HG03520 (cell line): ENCODE measurements around the gene VDAC1.
"Not testable (repeated sequence)": the region's sequence is repeated elsewhere in the genome, so short reads cannot be mapped to it uniquely, and the experiment has no call there.

ENCODE experiments used
- ATAC-seq: cut with Tn5 transposase; IDR thresholded peaks from one replicate; pipeline ENCODE4 v1.9.1; 2021; ENCODE audit warnings: mild to moderate bottlenecking, moderate library complexity; ENCODE audit not compliant: unreplicated experiment

VDAC1 gene, protein sequence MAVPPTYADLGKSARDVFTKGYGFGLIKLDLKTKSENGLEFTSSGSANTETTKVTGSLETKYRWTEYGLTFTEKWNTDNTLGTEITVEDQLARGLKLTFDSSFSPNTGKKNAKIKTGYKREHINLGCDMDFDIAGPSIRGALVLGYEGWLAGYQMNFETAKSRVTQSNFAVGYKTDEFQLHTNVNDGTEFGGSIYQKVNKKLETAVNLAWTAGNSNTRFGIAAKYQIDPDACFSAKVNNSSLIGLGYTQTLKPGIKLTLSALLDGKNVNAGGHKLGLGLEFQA

GRCh38 chr5:134004626-134005416, at the start of gene VDAC1:
VDAC1 (minus strand) TSS chr5:134004975; CDS start chr5:133993012, 11,963 bp downstream.
- ATAC-seq: peak; percentile 67

DNA sequence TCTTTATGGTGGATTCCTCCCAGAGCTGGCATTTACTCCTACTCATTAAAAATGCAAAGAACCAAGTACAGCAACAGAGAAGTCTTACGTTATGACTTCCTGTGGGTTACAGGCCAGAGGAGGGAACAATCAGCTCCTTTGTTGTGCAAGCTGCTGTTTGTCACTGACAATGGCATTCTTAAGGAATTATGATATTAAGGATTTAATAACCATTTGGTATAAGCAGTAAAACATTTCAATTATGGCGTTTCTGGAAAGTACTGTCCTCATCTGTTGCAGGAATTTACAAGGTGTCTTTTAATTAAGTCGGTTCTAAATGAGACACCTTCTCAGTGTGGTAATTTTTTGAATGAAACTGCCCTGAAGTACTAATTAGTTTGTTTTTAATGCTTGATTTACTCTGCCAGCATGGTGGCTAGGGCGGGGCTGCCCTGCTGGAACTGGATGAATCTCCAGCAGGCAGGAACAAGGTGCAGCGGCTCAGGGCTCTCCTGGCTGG, 49.1 kb upstream of the VDAC1 start:
- no peak for ATAC-seq

DNA sequence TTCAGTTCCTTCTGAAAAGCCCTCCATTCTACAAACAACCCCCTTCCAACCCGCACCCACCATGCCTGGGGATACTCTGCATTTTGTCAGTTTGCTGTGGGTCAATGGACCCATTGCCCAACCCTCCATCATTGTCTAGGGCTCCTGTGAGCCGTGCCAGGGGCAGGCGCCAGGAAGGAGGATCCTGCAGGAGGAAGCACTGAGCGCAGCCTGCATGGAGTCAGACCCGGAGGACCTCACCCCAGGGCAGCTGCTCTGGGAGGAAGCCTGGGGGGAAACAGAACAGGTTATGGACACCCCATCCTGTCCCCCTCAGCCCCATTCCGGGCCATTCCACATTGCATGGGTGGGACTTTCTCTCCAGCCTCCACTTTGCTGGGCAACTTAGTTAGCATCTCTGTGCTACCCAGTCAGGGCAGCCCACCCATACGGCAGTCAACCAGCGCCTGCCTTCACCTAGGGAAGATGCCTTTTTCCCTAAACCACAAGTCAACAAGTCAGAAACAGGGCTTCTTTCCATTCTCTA, 48.6 kb upstream of the VDAC1 start:
- ATAC-seq: no peak

DNA sequence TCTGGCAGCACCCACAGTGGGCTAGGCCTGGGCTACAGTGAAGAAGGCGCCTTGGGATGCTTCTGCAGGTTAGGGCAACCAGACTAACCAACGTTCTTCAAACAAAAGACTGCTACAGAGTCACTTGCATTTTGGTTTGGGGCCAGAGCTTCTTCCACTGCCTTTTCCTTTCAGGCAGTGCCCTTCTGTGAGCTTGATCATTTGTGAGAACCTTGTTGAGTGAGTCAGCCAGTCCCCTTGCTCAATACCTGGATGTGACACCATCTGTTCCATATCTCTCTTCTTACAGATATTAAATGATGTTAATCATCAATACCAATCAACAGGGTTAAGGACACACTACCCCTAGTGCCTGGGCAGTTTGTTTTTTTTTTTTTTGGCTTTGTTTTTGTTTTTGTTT, 46.5 kb upstream of the VDAC1 start:
- ATAC-seq: no peak

GRCh38 chr5:134048864-134049263, 44.1 kb upstream of the VDAC1 start:
- no peak for ATAC-seq

DNA sequence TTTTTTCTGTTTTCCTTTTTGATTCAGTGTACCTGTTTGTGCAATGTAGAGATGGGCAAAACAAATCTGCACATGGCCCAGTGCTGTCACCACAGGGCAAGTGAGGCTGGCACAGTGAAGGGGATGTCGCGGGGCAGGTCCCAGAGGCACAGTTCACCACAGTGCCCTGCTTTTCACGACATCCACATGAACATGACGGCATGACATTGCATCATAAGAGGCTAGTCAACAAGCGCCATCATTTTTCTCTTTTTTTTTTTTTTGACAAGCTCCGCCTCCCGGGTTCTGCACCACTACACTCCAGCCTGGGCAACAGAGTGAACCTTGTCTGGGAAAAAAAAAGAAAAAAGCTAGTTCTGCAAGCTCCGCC, 42.9 kb upstream of the VDAC1 start:
- no peak for ATAC-seq

GRCh38 chr5:134046801-134047686, 42.3 kb upstream of the VDAC1 start:
- ATAC-seq: no peak

GRCh38 chr5:134046330-134046729, 41.6 kb upstream of the VDAC1 start:
- no peak for ATAC-seq

- no peak for ATAC-seq
These were observed 39.3 kb upstream of the VDAC1 start for GRCh38 chr5:134043793-134044792.

- ATAC-seq: no peak
These were observed 37.0 kb upstream of the VDAC1 start for GRCh38 chr5:134041570-134042411.

DNA sequence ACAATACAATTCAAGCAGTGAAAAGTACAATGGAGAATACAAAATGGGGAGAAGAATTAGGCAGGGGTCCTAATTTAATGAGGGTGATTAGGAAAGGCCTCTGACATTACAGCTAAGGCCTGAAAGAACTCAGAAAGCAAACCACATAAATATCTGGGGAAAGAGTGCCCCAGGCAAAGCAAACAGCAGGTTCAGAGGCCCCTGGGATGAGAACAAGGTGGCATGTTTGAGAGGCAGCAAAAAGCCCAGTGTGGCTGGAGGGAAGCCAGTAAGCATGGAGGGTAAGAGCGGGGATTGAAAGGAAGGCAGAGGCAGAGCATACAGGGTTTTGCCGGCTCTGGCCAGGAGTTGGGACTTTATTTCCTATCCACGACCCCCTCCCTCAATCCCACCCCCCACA, 33.4 kb upstream of the VDAC1 start:
- no peak for ATAC-seq

GRCh38 chr5:134037160-134037559, 32.4 kb upstream of the VDAC1 start:
- ATAC-seq: no peak

GRCh38 chr5:134034326-134034725, 29.6 kb upstream of the VDAC1 start:
- no peak for ATAC-seq

- not testable (repeated sequence) for ATAC-seq
These were observed 25.7 kb upstream of the VDAC1 start for GRCh38 chr5:134030303-134030964.

DNA sequence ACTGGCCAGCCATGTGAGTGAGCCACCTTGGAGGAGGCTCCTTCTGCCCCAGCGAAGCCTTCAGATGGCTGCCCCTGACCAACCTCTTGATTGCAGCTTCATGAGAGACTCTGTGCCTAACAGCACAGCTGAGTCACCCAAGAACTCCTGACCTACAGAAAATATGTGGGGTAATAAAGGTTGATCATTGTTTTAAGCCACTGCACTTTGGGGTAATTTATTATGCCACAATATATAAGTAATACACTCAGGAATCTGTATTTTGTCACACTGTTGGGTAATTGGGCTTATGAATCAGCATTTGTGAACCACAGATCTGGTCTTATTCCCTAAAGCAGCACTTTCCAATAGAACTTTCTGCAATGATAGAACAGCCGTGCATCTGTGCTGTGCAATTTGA, 24.4 kb upstream of the VDAC1 start:
- ATAC-seq: no peak

DNA sequence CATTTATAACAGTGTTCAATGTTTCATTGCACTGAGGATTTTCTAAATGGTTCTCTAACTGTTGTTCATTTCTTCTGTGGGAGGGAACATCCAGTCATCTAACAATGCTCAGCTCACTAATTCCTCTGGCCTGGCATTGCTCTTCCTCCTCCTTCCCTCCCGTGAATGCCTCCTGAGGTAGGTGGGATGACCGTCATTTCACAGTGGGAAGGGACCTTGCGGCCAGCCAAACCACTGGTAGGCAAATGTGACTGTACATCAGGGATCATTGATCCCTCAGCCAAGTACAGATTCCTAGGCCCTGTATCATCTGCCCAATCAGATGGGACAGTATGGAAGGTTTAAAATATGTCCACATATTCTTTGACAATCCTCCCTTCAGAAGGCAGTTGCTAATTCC, 23.7 kb upstream of the VDAC1 start:
- no peak for ATAC-seq

- no peak for ATAC-seq
These were observed 22.5 kb upstream of the VDAC1 start for GRCh38 chr5:134027288-134027615.

DNA sequence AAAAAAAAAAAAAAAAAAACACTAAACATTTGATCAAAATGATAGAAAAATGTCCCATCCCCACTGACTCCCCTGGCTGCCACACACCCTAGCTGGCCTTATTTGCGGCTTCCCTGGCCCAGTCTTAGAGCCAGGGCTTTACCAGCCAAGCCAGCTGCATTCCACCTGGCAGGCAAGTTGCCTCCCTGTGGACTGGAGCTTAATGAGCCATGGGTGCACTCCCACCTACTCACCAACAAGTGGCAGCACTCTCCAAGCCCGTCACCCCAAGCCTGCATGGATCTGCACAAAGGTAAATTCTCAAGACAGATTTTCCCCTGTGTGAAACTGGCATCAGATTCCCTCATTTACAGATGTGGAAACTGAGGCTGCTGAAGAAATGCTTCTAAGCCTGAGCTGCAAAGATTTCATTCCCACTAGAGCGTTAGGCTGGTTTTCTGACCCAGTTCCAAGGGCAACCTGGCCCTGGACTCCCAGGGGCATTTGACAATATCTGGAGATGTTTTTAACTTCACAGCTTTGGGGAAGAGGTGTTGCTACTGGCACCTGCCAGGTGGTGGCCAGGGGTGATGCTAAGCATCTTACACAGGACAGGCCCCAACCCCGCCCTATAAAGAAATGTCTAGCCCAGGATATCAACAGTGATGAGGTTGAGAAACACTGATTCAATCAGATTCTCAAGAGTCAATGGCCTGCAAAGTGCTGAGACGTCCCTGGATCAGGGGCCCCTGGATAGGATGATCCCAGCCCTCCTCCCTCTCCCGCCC, 21.9 kb upstream of the VDAC1 start:
- ATAC-seq: no peak
